CD4-positive, alpha-beta T cell treated with Interleukin-21 for 1 hour (primary cell): ENCODE results near the gene PEX12.
"Not testable (repeated sequence)": the region's sequence is repeated elsewhere in the genome, so short reads cannot be mapped to it uniquely, and the experiment has no call there.

Experiments
- DNase-seq: peaks from one replicate; pipeline ENCODE4 v3.0.0-alpha.2; 2020

PEX12 gene

DNA sequence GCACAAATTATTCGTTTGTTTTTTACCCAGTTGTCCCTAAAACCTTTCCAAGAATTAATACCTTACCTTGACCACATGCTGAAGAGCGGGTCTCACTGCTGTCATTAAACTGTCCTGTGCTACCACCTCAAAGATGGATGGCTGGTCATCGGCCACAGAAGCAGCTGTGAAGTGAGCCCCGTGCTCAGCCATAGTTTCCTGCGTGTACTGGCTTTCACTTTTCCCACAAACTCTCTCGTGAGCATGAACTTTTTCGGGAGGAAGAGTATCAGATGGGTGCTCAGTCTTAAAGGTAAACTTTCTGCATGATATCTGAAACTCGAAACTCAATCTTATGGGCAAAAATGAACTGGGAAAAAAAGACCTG, 558 bp downstream of the PEX12 start:
- peak; percentile 26 for DNase-seq

DNA sequence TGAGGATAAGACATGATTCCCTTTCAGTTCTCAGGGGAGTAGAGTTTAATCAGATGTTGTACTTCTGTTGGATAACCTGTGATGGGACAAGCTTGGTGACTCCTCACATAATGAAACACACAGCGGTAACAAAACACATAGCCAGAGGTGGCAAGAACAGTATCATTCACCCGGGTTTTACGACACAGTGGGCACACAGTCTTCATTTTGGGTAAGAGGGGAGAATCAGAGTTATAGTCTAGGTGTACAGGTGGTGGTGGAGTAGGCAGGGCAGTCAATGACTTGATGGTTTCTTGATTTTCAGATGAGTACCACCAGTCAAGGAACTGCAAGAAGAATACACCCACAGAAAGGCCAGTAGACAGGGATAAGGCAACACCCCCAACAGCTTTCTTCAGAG, 2.6 kb downstream of the PEX12 start:
- DNase-seq, result no peak

DNA sequence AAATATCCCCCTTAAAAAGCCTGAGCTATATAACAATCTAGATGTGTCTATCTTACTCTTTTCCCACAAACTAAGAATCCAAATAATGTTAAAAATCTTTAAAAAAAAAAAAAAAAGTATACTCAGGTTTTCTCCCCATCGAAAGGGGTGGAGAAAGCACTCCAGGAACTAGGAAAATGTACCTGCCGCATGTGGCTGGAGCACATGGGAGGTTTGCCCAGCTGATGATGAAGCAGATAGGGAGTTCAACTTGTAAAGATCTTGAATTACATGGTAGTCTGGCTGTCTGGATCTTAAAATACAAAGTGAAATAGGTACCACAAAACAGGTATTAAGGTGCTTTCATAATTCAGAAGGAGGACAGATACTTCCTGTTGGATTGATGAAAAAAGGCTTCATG, 9.0 kb downstream of the PEX12 start:
- DNase-seq, result no peak

- DNase-seq, result peak; percentile 42
Observed at GRCh38 chr17:35568561-35568960, 9.8 kb downstream of the PEX12 start.

- no peak for DNase-seq
Observed at GRCh38 chr17:35566968-35567367, 11.4 kb downstream of the PEX12 start.

GRCh38 chr17:35563181-35563580, 15.2 kb downstream of the PEX12 start:
- DNase-seq, result not testable (repeated sequence)

DNA sequence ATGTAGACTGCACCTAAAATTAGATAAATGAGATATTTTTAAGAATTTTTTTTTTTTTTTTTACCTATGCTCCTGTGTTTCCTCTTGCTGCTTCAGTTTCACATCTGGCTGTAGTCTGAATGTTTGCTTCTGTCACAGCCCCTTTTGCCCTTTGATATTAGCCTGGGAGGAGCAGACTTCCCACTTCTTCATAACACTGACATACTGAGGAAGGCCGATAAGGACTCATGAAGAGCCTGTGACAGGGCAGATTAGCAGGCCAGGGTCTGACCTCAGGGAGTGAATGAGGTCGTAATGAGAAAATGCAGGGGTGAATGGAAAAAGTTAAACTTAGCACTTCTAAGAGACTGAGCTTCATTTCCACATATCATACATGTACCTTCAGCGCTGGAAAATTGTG, 17.7 kb downstream of the PEX12 start, which contains the start of gene SLFN14:
TSS of gene SLFN14 (minus strand) at position 117 of the 400 bp plus-strand sequence. CDS start 2,757 bp downstream, outside the sequence.
- DNase-seq, result no peak

DNA sequence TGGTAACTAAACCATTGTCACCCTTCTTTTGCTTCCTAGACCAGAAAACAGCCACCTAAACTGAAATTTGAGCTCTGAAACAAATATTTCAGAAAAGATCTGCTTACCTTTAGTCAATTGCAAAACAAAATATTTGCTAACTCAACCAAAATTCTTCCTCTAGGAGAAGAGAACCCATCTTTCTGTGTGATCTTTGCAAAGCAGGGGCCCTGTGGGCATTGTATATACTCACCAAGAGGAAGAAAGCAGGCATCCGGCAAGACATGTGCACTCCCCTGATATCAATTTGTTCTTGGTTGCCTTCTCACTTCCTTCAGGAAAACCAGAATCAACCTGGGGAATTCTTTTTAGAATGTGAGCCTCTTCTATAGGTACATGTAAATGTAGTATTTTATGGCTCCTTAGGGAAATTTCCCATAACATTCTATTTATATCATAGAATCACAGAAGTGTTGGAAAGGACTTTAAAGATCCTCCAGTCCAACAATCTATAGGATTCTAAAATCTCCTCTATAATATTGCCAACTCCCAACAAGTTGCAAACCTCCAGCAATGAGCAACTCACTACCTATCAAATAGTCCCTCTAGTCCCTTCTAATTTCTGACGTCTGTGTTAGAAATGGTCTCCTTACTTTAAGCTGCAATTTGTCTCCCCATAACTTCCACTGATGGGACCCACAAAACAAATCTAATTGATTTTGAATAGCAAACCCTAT, 18.7 kb downstream of the PEX12 start:
- DNase-seq, result no peak

- DNase-seq, result no peak
Observed at GRCh38 chr17:35557353-35557752, 21.0 kb downstream of the PEX12 start.

- no peak for DNase-seq
Observed at GRCh38 chr17:35555691-35556090, 22.7 kb downstream of the PEX12 start.

- no peak for DNase-seq
Observed at GRCh38 chr17:35554668-35555067, 23.7 kb downstream of the PEX12 start.

GRCh38 chr17:35553310-35553709, 25.1 kb downstream of the PEX12 start:
- no peak for DNase-seq

DNA sequence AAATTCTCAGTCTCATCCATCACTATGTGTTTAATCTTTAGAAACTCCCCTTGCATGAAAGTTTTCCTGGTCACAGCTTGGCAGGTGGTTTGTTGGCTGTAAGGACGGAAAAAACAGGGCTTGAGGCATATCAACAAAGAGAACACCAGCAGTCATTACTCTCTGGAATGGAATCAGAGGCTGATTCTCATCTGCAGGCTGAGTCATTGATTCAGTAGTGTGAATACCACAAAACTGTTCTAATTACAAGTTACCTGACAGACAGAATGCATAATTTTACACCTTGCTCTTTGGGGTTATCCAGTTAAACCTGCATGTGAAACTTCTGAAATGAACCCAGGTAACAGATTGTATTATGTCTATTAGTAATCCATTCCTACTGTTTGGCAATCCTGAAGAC, 29.4 kb downstream of the PEX12 start:
- no peak for DNase-seq

DNA sequence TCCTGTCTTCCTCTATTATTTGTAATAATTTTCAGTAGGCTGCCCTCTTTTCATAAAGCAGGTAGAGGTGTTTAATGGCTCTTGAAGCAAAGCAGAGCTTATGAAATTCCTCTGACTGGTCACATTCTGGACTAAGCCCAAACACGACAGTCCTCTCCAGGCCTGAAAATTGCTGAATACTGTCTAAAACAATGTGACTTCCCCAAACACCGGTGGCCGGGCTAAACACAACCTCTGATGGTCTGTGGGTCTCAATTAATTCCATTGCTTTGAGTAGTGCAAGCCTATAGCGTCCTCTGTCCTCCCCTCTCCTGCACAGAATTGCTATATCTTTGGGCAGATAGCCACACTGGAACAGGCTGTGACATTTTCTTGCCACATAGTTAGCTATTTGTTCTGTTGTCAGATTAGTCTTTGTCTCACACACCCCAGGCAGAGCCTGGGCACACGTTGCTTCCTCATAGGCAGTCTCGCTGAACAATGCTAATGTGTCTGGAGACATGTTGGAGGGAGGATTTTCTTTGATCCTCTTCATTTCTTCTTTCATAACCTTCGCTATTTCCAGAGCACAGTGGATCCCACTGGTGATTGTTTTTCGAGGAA, 30.1 kb downstream of the PEX12 start:
- DNase-seq, result no peak

GRCh38 chr17:35546487-35546886, 31.9 kb downstream of the PEX12 start:
- no peak for DNase-seq

DNA sequence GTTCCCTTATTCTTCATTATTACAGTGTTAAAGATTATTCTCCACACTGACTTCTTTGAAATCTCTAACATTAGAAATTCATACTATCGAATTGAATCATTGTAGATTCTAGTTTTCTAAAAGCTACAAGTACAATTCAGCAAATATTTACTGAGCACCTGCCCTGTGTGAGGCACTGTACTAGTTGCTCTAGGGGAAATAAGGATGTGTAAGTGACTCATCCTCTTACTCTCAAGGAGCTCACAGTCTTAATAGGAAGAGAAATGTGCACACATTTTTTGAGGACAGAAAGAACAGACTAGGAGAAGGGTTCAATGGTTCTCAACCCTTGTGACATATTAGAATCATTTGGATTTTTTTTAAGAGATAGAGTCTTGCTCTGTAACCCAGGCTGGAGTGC, 33.2 kb downstream of the PEX12 start:
- DNase-seq, result no peak

DNA sequence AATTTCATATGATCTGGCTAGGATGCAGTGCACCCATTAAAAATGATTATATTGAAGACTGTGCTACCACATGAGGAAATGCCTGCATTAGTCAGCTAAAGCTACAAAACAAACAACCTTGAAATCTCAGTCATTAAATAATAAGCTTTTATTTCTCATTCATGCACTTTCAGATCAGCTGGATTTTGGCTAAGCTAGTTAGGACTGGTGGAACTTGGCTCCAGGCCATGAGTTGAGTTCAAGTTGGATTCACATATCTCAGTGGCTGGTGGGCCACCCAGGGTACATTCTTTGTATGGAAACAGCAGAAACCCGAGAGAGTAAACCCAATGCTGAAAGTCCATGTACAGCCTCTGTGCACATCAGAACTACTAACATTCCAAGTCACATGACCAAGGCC, 34.5 kb downstream of the PEX12 start:
- DNase-seq, result no peak

DNA sequence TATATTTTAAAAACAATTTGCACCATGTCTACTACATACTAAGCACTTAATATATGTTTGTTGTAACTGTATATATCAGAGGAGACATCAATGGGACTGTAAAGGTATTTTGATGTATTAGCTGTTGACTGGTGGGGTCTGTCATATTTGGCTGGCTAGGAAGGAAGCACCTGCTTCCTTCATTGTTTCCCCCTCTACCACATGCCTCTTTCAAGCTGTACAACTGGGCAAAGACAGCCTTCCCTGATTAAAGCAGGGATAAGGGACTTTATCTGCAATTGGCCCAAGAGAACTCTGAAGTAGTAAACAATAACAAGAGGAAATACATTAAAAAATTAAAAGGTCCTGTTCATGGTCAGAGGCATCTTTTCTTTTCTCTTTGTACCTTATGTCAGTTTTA, 35.4 kb downstream of the PEX12 start:
- DNase-seq, result no peak

GRCh38 chr17:35541434-35541833, 36.9 kb downstream of the PEX12 start:
- DNase-seq, result no peak

- DNase-seq, result peak; percentile 61
Observed at GRCh38 chr17:35540589-35541404, 37.6 kb downstream of the PEX12 start.

DNA sequence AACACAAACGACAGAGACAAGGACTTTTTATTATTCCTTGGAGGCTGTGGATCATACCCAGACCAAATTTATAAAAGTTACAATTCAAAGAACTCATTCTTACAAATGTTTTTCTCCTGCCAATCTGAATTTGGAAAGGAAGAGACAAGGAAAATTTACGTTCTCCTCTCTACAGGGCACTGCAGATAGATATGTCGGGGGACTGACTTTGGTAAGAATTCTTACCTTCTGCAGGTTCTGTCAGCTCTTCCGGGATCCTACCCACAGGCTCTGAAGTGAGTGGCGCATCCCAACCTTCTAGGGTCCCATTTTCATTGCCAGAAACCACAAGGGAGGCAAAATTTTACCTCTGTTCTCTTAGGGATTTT, 38.7 kb downstream of the PEX12 start:
- no peak for DNase-seq

GRCh38 chr17:35537601-35538141, 40.7 kb downstream of the PEX12 start, which contains the start of gene SLFN12L:
Gene SLFN12L (minus strand): TSS chr17:35537678. CDS start chr17:35522364, 15,314 bp downstream.
- DNase-seq, result peak; percentile 78

GRCh38 chr17:35536664-35537171, 41.7 kb downstream of the PEX12 start:
- DNase-seq, result no peak
